ENCODE data around the gene PLD5. TPM values are rescaled to one million over a fixed set of nuclear protein-coding genes. Genes with fewer than 3 reads are reported as not detected.

The PLD5 gene
- total and polyA plus RNA-seq, 8 donors: 0.04 to 0.71 (median 0.24) TPM; not detected in 2

DNA sequence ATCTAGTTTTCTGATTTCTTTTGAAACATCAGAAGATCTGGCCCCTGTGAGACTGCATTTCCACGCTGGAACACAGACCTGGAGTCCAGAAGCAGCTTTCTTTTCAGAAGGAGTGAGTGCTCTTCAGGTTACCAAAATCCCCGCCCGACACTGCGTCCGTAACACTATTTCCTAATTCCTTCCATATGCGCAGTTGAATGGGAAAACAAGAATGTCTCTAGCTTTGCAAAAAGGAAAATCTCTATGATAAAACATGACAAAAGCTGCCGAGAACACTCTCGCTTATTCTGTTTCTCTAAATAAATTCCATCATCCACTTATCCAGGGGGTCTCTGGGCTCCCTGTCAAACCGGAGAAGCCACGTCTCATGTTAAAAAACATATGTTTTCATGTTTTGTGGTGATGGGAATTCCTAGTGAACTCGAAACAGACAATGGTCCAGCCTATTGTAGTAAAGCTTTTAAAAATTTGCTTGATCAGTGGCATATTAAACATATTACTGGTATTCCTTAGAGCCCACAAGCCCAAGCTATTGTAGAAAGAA is 67.7 kb downstream of the PLD5 start:
- ATAC-seq: no peak
- TF ChIP-seq, protein P1, sequence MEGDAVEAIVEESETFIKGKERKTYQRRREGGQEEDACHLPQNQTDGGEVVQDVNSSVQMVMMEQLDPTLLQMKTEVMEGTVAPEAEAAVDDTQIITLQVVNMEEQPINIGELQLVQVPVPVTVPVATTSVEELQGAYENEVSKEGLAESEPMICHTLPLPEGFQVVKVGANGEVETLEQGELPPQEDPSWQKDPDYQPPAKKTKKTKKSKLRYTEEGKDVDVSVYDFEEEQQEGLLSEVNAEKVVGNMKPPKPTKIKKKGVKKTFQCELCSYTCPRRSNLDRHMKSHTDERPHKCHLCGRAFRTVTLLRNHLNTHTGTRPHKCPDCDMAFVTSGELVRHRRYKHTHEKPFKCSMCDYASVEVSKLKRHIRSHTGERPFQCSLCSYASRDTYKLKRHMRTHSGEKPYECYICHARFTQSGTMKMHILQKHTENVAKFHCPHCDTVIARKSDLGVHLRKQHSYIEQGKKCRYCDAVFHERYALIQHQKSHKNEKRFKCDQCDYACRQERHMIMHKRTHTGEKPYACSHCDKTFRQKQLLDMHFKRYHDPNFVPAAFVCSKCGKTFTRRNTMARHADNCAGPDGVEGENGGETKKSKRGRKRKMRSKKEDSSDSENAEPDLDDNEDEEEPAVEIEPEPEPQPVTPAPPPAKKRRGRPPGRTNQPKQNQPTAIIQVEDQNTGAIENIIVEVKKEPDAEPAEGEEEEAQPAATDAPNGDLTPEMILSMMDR (IDR thresholded peaks at IDR 0.05): no peak
- intact Hi-C loops (cut with DNase I): loop anchor here in 1 of 3 donors (10.0 kb wide), 1 partner anchor 868 kb away; no protein-coding TSS in a partner anchor

DNA sequence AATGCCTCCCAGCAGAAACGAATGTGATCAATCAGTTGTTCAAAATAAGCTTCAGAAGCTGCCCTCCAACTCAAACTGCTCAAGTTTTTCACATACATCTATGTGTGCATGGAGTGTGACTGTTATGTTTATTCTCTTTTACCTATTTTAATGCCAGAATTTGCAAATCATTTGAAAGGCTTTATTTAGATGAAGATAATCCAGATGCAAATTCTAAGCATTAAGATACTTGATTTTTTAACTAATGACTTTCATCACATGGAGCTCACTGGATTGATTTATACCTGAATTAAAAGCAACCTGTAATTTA is 69.5 kb downstream of the PLD5 start:
- 0% methylated on average over 1 of the region's 1 CpG for WGBS, 2 donors
- intact Hi-C loops (cut with DNase I): loop anchor here in 1 of 3 donors (10.0 kb wide), 1 partner anchor 870 kb away; no protein-coding TSS in a partner anchor
- Histone ChIP-seq H3K27me3 (no peaks in the 10 kb centered on the region), H3K9me3 (no peaks in the 10 kb centered on the region), H3K27ac (no peak overlapping the region), H3K4me3 (no peak overlapping the region), H3K36me3 (no peaks in the 10 kb centered on the region), H3K4me1 (no peaks in the 10 kb centered on the region)
- ATAC-seq (no peak), DNase-seq (no peak), FAIRE-seq (no peak)
- TF ChIP-seq, protein P1 (IDR thresholded peaks at IDR 0.05): no peak

More for the DNA sequence above, 67.7 kb downstream of the PLD5 start:
- H3K27ac ChIP-seq: no peak overlapping the region
- H3K27me3 ChIP-seq: no peaks in the 10 kb centered on the region
- no peak for DNase-seq
- H3K4me3 ChIP-seq: no peak overlapping the region
- no peaks in the 10 kb centered on the region for H3K4me1 ChIP-seq
- FAIRE-seq: no peak
- WGBS, 2 donors: 65 to 79% methylated on average over 11 of the region's 11 CpGs
- no peaks in the 10 kb centered on the region for H3K9me3 ChIP-seq
- H3K36me3 ChIP-seq: no peaks in the 10 kb centered on the region

DNA sequence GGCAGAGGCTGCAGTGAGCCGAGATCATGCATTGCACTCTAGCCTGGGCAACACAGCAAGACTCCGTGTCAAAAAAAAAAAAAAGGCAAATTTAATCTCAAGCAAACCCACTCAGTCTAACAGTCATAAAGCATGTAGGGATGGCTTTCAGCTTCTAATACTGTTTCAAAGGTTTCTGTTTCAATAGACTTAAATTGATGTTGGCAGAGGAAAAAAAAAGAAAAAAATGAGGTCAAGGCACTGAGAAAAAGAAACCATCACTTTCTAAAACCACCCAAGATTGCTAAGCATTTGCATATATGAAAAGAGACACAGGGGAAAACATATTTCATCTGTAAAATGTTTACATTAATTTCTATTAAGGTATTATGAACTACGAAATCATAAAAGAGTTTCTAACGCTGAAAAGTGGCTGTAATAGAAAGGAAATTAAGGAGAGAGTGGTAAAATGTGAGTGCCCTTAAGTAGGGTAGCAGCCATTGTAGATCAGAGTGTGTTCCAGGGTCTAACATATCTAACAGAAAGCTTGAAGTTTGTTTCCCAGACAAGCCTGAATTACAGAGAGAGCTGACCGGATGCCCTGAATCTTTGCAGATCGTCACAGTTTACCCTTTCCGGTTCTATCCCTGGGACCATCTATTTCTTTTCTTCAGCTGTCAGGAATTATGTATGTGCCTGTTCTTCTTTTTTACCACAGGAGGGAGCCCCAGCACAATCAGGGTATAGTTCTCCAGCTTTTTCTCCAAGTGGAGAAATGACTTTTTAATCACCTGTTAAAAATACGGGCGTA is 70.0 kb downstream of the PLD5 start:
- Histone ChIP-seq H3K27ac (no peak overlapping the region), H3K27me3 (no peaks in the 10 kb centered on the region), H3K36me3 (no peaks in the 10 kb centered on the region), H3K4me3 (no peak overlapping the region), H3K4me1 (no peaks in the 10 kb centered on the region), H3K9me3 (no peaks in the 10 kb centered on the region)
- 18 to 19% methylated on average over 9 of the region's 9 CpGs for WGBS, 2 donors
- intact Hi-C loops (cut with DNase I): loop anchor here in 1 of 3 donors (10.0 kb wide), 1 partner anchor 870 kb away; no protein-coding TSS in a partner anchor
- DNase-seq (no peak), ATAC-seq (peak in 3 of 4 donors; percentile 58 to 74 (median 61)), FAIRE-seq (no peak)
- TF ChIP-seq, protein P1 (IDR thresholded peaks at IDR 0.05): peak; percentile 28 to 45 (median 42)

DNA sequence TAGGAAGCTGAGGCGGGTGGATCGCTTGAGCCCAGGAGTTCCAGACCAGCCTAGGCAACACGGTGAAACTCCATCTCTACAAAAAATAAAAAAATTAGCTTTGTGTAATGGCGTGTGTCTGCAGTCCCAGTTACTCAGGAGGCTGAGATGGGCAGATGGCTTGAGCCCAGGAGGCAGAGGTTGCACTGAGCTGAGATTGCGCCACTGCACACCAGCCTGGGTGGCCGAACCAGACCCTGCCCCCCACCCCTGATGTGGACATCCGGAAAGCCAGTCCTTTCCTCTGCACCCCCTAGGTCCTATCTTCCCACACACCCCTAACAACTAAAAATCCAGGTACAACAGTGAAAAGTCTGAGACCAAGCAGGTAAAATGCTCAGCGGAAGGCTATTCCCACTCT is 71.9 kb downstream of the PLD5 start:
- H3K36me3 ChIP-seq: no peaks in the 10 kb centered on the region
- H3K27ac ChIP-seq: no peak overlapping the region
- no peaks in the 10 kb centered on the region for H3K9me3 ChIP-seq
- no peaks in the 10 kb centered on the region for H3K27me3 ChIP-seq
- DNase-seq: no peak
- intact Hi-C loops (cut with DNase I): loop anchor here in 1 of 3 donors (10.0 kb wide), 1 partner anchor 872 kb away; no protein-coding TSS in a partner anchor
- WGBS, 2 donors: 72 to 74% methylated on average over 8 of the region's 8 CpGs
- ATAC-seq: no peak
- TF ChIP-seq, protein P1 (IDR thresholded peaks at IDR 0.05): no peak
- FAIRE-seq: no peak
- no peak overlapping the region for H3K4me3 ChIP-seq
- no peaks in the 10 kb centered on the region for H3K4me1 ChIP-seq

DNA sequence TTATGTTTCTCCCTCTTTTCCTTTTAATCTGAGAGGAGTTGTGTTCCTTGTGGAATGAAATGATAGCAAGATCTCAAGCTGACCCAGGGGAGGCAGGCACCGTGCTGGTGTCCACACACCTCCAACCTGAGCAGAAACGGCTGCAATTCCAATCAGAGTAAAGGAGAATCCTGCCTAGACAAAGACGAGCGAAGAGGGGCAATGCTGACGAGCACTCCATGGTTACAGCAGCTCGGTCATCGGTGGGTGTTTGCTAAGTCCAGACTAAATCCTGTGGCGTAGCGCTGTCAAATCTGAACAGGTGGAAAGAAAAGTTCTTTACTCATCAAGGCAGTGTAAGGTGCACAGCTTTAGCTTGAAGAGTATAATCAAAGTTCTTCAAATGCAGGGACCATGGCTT is 74.8 kb downstream of the PLD5 start:
- Histone ChIP-seq H3K27me3 (peaks cover 0 to 12% (median 0%) of the 10 kb centered on the region in 4 donors), H3K4me3 (no peak overlapping the region), H3K27ac (no peak overlapping the region), H3K36me3 (no peaks in the 10 kb centered on the region), H3K4me1 (no peaks in the 10 kb centered on the region), H3K9me3 (no peaks in the 10 kb centered on the region)
- intact Hi-C loops (cut with DNase I): loop anchor here in 1 of 3 donors (10.0 kb wide), 1 partner anchor 875 kb away; no protein-coding TSS in a partner anchor
- DNase-seq: no peak
- no peak for FAIRE-seq
- TF ChIP-seq, protein P1 (IDR thresholded peaks at IDR 0.05): no peak
- WGBS, 2 donors: 28 to 35% methylated on average over 9 of the region's 9 CpGs
- no peak for ATAC-seq
